Activated B cell treated with CpG ODN at 0.5 μM for 24 hours (primary cell): Measurements from ENCODE around the gene ZC3HAV1. TPM values are rescaled to one million over a fixed set of nuclear protein-coding genes. Genes with fewer than 3 reads are reported as not detected.

Experiments
- ATAC-seq: fragments of 200-7000 bp; cut with Tn5 transposase; one replicate; pipeline ENCODE4 v1.10.0; 2021; ENCODE audit warnings: low read depth, mild to moderate bottlenecking, moderate library complexity
- CTCF ChIA-PET: fragments of 350-600 bp; sonication (Branson Sonifier 250); formaldehyde crosslinking; loops from one replicate; lab custom pipeline; 2021; ENCODE audit warnings: antibody characterized with exemption; lab: Charles Lee
- POLR2A ChIA-PET: fragments of 350-600 bp; sonication (Branson Sonifier 250); formaldehyde crosslinking; loops from one replicate; lab custom pipeline; 2021; ENCODE audit warnings: antibody characterized with exemption; lab: Charles Lee
- DNase-seq: peaks from one replicate; pipeline ENCODE4 v3.0.0; 2022
- H3K27ac Mint-ChIP-seq: one replicate; pipeline ENCODE4 v1.8.0; 2020; ENCODE audit warnings: mixed read lengths
- H3K27me3 Mint-ChIP-seq: one replicate; pipeline ENCODE4 v1.8.0; 2021; ENCODE audit warnings: mixed read lengths
- H3K36me3 Mint-ChIP-seq: one replicate; pipeline ENCODE4 v1.8.0; 2021; ENCODE audit warnings: low read depth, mixed read lengths
- H3K4me1 Mint-ChIP-seq: one replicate; pipeline ENCODE4 v1.8.0; 2021; ENCODE audit warnings: mixed read lengths
- H3K4me3 Mint-ChIP-seq: one replicate; pipeline ENCODE4 v1.8.0; 2020; ENCODE audit warnings: mild to moderate bottlenecking, mixed read lengths
- H3K9me3 Mint-ChIP-seq: one replicate; pipeline ENCODE4 v1.8.0; 2020; ENCODE audit warnings: mixed read lengths
- intact Hi-C: fragments of 100-400 bp; cut with micrococcal nuclease; formaldehyde crosslinking; loops from one replicate; pipeline ENCODE4 v1.15.1; 2024
- total RNA-seq: library from RNA; stranded (reverse); gene quantifications from 2 replicates; pipeline ENCODE4 v1.2.3, GENCODE V29; 2022
- TF ChIP-seq, protein P1 (sequence below): fragments of 200-600 bp; IDR thresholded peaks from one replicate; pipeline ENCODE4 v1.8.0; 2022; ENCODE audit warnings: antibody characterized with exemption, mild to moderate bottlenecking

The ZC3HAV1 gene
- total RNA-seq, 1 donor from 2014 or later = 80.7 TPM

- ATAC-seq (no peak), DNase-seq (no peak)
- Mint-ChIP-seq H3K9me3 (peaks cover 7% of the 10 kb centered on the region), H3K36me3 (peaks cover 74% of the 10 kb centered on the region), H3K27me3 (no peaks in the 10 kb centered on the region), H3K4me3 (no peak overlapping the region), H3K4me1 (peaks cover 55% of the 10 kb centered on the region), H3K27ac (no peak overlapping the region)
- intact Hi-C loops = no loop called here
- CTCF ChIA-PET = no interaction called here
- TF ChIP-seq, protein P1, sequence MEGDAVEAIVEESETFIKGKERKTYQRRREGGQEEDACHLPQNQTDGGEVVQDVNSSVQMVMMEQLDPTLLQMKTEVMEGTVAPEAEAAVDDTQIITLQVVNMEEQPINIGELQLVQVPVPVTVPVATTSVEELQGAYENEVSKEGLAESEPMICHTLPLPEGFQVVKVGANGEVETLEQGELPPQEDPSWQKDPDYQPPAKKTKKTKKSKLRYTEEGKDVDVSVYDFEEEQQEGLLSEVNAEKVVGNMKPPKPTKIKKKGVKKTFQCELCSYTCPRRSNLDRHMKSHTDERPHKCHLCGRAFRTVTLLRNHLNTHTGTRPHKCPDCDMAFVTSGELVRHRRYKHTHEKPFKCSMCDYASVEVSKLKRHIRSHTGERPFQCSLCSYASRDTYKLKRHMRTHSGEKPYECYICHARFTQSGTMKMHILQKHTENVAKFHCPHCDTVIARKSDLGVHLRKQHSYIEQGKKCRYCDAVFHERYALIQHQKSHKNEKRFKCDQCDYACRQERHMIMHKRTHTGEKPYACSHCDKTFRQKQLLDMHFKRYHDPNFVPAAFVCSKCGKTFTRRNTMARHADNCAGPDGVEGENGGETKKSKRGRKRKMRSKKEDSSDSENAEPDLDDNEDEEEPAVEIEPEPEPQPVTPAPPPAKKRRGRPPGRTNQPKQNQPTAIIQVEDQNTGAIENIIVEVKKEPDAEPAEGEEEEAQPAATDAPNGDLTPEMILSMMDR = no peak
- POLR2A ChIA-PET = interaction anchor here (0.6 kb wide), 1 partner anchor 29 kb away, joined by 5 read pairs; no protein-coding TSS in a partner anchor
These were observed 20.4 kb downstream of the ZC3HAV1 start for GRCh38 chr7:139089118-139089517.

GRCh38 chr7:139088268-139088667 lies 21.3 kb downstream of the ZC3HAV1 start:
- intact Hi-C loops = no loop called here
- H3K27ac Mint-ChIP-seq = no peak overlapping the region
- peaks cover 7% of the 10 kb centered on the region for H3K9me3 Mint-ChIP-seq
- ATAC-seq = no peak
- no peak overlapping the region for H3K4me3 Mint-ChIP-seq
- DNase-seq = no peak
- H3K27me3 Mint-ChIP-seq = no peaks in the 10 kb centered on the region
- ChIA-PET POLR2A (interaction anchor here (0.6 to 0.8 kb wide), 3 partner anchors 12 to 30 kb away, joined by 5 to 10 read pairs (median 8); no protein-coding TSS in a partner anchor), CTCF (interaction anchor here (1.5 kb wide), 1 partner anchor 13 kb away, joined by 4 read pairs; no protein-coding TSS in a partner anchor)
- peaks cover 79% of the 10 kb centered on the region for H3K36me3 Mint-ChIP-seq
- TF ChIP-seq, protein P1 = no peak
- H3K4me1 Mint-ChIP-seq = peaks cover 47% of the 10 kb centered on the region

GRCh38 chr7:139087212-139087611 lies 22.3 kb downstream of the ZC3HAV1 start:
- ChIA-PET CTCF (interaction anchor here (1.5 kb wide), 1 partner anchor 12 kb away, joined by 4 read pairs; no protein-coding TSS in a partner anchor), POLR2A (no interaction called here)
- peaks cover 7% of the 10 kb centered on the region for H3K9me3 Mint-ChIP-seq
- H3K27ac Mint-ChIP-seq = peak overlapping the region; percentile 3
- no peak overlapping the region for H3K4me3 Mint-ChIP-seq
- H3K4me1 Mint-ChIP-seq = peaks cover 36% of the 10 kb centered on the region
- no peak for ATAC-seq
- H3K36me3 Mint-ChIP-seq = peaks cover 83% of the 10 kb centered on the region
- TF ChIP-seq, protein P1 = no peak
- no peaks in the 10 kb centered on the region for H3K27me3 Mint-ChIP-seq
- intact Hi-C loops = no loop called here
- no peak for DNase-seq

DNA sequence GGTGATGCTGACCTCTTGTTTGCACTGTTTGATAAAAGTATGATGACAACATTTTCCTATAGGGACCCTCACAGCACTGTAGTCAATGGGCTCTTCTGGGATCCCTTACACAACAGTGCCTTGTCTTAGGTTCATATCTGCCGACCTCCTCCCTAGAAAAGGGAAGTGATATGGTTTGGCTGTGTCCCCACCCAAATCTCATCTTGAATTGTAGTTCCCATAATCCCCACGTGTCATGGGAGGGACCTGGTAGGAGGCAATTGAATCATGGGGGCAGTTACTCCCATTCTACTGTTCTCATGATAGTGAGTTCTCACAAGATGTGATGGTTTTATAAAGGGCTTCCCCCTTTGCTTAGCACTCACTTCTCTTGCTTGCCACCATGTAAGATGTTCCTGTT lies 23.1 kb downstream of the ZC3HAV1 start:
- Mint-ChIP-seq H3K27ac (peak overlapping the region; percentile 3), H3K9me3 (peaks cover 7% of the 10 kb centered on the region), H3K27me3 (no peaks in the 10 kb centered on the region), H3K36me3 (peaks cover 83% of the 10 kb centered on the region), H3K4me3 (no peak overlapping the region), H3K4me1 (peaks cover 29% of the 10 kb centered on the region)
- POLR2A ChIA-PET = interaction anchor here (1.2 kb wide), 1 partner anchor 9 kb away, joined by 3 read pairs; no protein-coding TSS in a partner anchor
- CTCF ChIA-PET = interaction anchor here (3.7 kb wide), 1 partner anchor 12 kb away, joined by 13 read pairs; no protein-coding TSS in a partner anchor
- intact Hi-C loops = loop anchor here (1.0 kb wide), 1 partner anchor 9 kb away; no protein-coding TSS in a partner anchor
- ATAC-seq = no peak
- no peak for DNase-seq
- TF ChIP-seq, protein P1 = no peak

GRCh38 chr7:139084709-139085108 lies 24.8 kb downstream of the ZC3HAV1 start:
- ChIA-PET CTCF (interaction anchor here (3.7 kb wide), 1 partner anchor 10 kb away, joined by 13 read pairs; no protein-coding TSS in a partner anchor), POLR2A (no interaction called here)
- ATAC-seq = no peak
- TF ChIP-seq, protein P1 = no peak
- H3K9me3 Mint-ChIP-seq = peaks cover 7% of the 10 kb centered on the region
- no peak for DNase-seq
- no peaks in the 10 kb centered on the region for H3K27me3 Mint-ChIP-seq
- intact Hi-C loops = no loop called here
- H3K36me3 Mint-ChIP-seq = peaks cover 97% of the 10 kb centered on the region
- peaks cover 26% of the 10 kb centered on the region for H3K4me1 Mint-ChIP-seq
- no peak overlapping the region for H3K27ac Mint-ChIP-seq
- no peak overlapping the region for H3K4me3 Mint-ChIP-seq
